Measurements from ENCODE around the gene FOXD3.
"Not testable (repeated sequence)": the region's sequence is repeated elsewhere in the genome, so short reads cannot be mapped to it uniquely, and the experiment has no call there.

FOXD3 gene

DNA sequence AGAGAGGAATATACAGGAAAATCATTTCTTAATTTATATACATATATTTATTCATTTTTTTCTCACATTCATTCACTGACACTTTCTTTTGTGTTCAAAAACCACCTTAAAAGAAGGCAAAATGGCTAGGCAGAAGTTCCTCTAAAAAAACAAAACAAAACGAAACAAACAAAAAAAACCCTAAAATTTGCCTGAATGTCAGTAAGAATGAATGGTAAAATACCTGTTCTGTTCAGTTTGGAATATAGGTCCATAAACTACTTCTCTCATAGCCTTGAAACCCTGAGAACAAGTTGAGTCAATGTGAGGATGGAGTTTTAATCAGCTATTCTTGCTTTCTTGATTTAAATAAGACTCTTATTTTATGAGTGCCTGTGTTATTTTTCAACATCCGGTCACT, 30.4 kb downstream of the FOXD3 start:
- FAIRE-seq (no peak), DNase-seq (ENCODE audit: insufficient read length, low spot score) (no peak)

- not testable (repeated sequence) for DNase-seq (ENCODE audit: insufficient read length, low spot score); FAIRE-seq
Measured at GRCh38 chr1:63356234-63356633, 33.9 kb downstream of the FOXD3 start.

DNA sequence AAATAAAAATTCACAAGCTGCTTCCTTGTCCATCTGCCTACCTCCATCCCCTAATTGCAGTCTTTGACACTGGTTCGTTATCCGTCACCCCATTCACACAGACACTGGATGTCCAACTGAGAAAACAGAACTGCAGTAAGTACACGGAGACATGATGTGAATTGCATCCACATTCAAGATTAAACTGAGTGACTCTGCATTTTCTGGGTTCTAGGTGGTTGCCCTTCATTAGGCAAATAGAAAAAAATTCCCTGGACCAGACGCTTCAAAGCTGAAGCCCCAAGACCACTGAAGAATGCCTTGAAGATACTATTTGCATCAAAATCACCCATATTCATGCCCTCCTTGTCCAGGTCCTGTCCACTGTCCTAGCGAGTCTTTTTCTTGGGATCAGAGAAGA, 37.2 kb downstream of the FOXD3 start:
- FAIRE-seq, result no peak

DNA sequence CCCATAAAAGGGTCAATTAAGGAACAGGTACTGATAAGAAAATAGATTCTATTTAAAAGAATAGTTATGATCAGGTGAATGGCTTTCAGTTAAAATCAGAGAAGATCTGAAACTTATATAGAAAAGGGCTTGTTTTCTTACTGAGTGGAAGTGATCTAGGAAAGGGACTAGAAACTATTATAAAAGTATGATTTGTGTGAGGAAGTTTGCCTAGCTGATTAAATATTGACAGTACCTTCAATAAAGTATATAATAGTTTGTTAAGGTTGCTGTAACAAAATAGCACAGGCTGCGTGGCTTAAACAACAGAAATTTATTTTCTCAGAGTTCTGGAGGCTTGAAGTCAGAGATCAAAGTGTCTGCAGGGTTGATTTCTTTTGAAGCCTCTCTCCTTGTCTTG, 39.7 kb downstream of the FOXD3 start:
- DNase-seq (ENCODE audit: insufficient read length, low spot score), result no peak
- FAIRE-seq, result no peak

More for the DNA sequence above, 37.2 kb downstream of the FOXD3 start:
- no peak for DNase-seq (ENCODE audit: insufficient read length, low spot score)

- no peak for FAIRE-seq
Measured at GRCh38 chr1:63362578-63362977, 40.2 kb downstream of the FOXD3 start.

DNA sequence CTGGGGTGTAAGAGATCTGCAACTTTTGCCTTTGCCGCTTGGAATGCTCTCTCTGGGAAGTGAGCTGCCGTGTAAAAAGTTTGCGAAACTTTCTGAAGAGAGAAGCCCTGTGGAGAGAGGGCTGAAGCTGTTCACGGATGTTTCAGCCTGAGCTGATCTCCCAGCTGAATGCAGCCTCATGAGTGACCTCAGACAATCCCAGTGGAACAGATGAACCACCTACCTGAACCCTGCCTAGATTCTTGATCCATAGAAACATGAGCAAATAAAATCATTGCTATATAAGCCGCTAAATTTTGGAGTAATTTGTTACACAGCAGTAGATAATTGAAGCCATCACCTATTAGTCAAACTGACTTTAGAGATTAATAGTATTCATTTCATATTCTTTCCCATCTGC, 40.6 kb downstream of the FOXD3 start:
- DNase-seq (ENCODE audit: insufficient read length, low spot score) (no peak), FAIRE-seq (no peak)

More at GRCh38 chr1:63362578-63362977, 40.2 kb downstream of the FOXD3 start:
- DNase-seq (ENCODE audit: insufficient read length, low spot score), result no peak

DNA sequence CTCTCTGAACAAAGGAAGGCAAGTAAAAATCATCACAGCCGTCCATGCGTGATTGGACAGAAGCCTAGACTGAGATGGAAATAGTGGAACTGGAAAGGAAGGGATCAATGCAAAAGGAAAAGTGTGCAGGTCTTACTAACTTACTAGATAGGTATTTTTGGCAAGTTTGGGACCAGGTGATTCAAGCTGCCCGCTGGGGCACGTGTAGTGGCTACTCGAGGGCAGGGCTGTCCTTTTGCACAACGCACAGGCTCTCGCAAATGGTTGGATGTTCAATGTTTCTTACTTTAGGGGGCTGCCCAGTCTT, 44.5 kb downstream of the FOXD3 start:
- FAIRE-seq, result no peak
- no peak for DNase-seq (ENCODE audit: insufficient read length, low spot score)

DNA sequence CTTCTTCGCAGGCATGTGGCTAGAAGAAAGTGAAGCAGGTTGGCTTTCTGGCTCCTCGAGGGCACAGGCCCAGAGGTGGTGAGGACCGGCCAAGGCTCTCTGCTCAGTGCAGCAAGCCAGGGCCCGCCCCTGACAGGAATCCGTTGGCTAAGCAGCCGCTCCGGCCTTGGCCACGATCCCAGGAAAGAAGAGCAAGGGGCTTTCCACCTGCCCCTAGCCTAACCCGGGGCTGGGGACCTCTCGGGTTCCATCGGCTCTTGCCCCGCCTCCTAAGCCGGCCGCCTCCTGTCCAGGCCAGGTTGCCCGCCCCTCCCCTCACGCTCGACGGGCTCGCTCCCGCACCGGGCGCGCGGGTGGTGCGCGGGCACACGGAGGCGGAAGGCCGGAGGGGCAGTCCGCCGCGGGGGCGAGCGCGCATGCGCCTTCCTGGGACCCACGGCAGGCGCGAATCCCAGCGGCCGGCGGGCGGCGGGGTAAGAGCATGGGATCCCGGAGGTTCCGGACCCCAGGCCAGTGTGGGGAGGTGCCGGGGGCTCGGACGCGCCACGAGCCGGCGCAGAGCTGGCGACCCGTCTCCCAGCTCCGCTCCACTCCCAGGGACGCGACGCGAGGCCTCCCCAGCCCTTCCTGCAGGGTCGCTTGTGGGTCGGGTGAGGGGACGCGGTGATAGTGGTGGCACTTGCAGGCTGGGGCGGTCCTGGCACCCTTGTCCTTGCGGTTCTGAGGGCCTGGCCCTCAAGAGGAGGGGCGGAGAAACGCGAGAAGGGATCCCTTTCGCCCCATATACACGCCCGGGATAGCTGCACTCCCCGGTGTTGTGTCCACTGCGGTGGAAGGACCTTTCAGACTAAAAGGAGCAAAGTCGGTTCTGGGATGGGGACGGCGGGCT, 45.1 kb downstream of the FOXD3 start, which contains the start of gene ALG6:
TSS of gene ALG6 (plus strand) at position 413 of the 889 bp plus-strand sequence. CDS start 3,351 bp downstream, outside the sequence.
- DNase-seq (ENCODE audit: insufficient read length, low spot score), result peak; percentile 93
- peak; percentile 91 for FAIRE-seq

- DNase-seq (ENCODE audit: insufficient read length, low spot score), result peak; percentile 4
- no peak for FAIRE-seq
Measured at GRCh38 chr1:63368131-63368530, 45.8 kb downstream of the FOXD3 start.
